H9 (cell line): ENCODE results near the gene GFI1B. TPM values are rescaled to one million over a fixed set of nuclear protein-coding genes. Genes with fewer than 3 reads are reported as not detected.

Experiments used
- DNase-seq: peaks from one replicate; pipeline ENCODE4 v3.0.0-alpha.2; 2017
- H2AFZ ChIP-seq: one replicate; pipeline ENCODE4 v1.6.1; 2013; ENCODE audit warnings: mild to moderate bottlenecking, low read length, control low read depth, moderate library complexity
- H2AK5ac ChIP-seq: 2 replicates; pipeline ENCODE4 v1.6.1; 2013; ENCODE audit warnings: low read length, control low read depth, mixed read lengths; ENCODE audit not compliant: insufficient read length
- H2BK120ac ChIP-seq: one replicate; pipeline ENCODE4 v1.6.1; 2013; ENCODE audit warnings: low read depth, mild to moderate bottlenecking, low read length, control low read depth, inconsistent platforms; ENCODE audit not compliant: poor library complexity, severe bottlenecking
- H2BK12ac ChIP-seq: 2 replicates; pipeline ENCODE4 v1.6.1; 2013; ENCODE audit warnings: low read length, control low read depth, mixed read lengths, low read depth; ENCODE audit not compliant: insufficient read length
- H2BK15ac ChIP-seq: 2 replicates; pipeline ENCODE4 v1.6.1; 2013; ENCODE audit warnings: low read depth, low read length, control low read depth
- H2BK20ac ChIP-seq: one replicate; pipeline ENCODE4 v1.6.1; 2013; ENCODE audit warnings: low read depth, mild to moderate bottlenecking, low read length, control low read depth, inconsistent platforms; ENCODE audit not compliant: poor library complexity, severe bottlenecking
- H2BK5ac ChIP-seq: 2 replicates; pipeline ENCODE4 v1.6.1; 2013; ENCODE audit warnings: low read length, control low read depth, mixed read lengths; ENCODE audit not compliant: insufficient read length
- H3K14ac ChIP-seq: 2 replicates; pipeline ENCODE4 v1.6.1; 2013; ENCODE audit warnings: low read length, control low read depth; ENCODE audit not compliant: insufficient read depth
- H3K18ac ChIP-seq: 2 replicates; pipeline ENCODE4 v1.6.1; 2013; ENCODE audit warnings: low read depth, mild to moderate bottlenecking, mixed read lengths, low read length, control low read depth; ENCODE audit not compliant: insufficient read length
- H3K23ac ChIP-seq: 2 replicates; pipeline ENCODE4 v1.6.1; 2013; ENCODE audit warnings: low read length, control low read depth, mixed read lengths, low read depth; ENCODE audit not compliant: insufficient read length
- H3K23me2 ChIP-seq: 2 replicates; pipeline ENCODE4 v1.6.1; 2013; ENCODE audit warnings: low read depth, mild to moderate bottlenecking, mixed read lengths, low read length, control low read depth; ENCODE audit not compliant: insufficient read length, poor library complexity, severe bottlenecking
- H3K27ac ChIP-seq: 2 replicates; pipeline ENCODE4 v1.5.1; 2013; ENCODE audit warnings: low read length, control low read depth, mixed read lengths, low read depth; ENCODE audit not compliant: insufficient read length
- H3K27me3 ChIP-seq: 2 replicates; pipeline ENCODE4 v1.6.1; 2013; ENCODE audit warnings: low read length, control low read depth, inconsistent platforms; ENCODE audit not compliant: insufficient read depth
- H3K4ac ChIP-seq: 2 replicates; pipeline ENCODE4 v1.6.1; 2013; ENCODE audit warnings: low read depth, mild to moderate bottlenecking, control low read depth, inconsistent platforms, low read length, moderate library complexity
- H3K4me1 ChIP-seq: 2 replicates; pipeline ENCODE4 v1.6.1; 2013; ENCODE audit warnings: low read length, control low read depth, inconsistent platforms; ENCODE audit not compliant: insufficient read depth
- H3K4me2 ChIP-seq: 2 replicates; pipeline ENCODE4 v1.6.1; 2013; ENCODE audit warnings: low read length, control low read depth, mixed read lengths; ENCODE audit not compliant: insufficient read length, insufficient read depth
- H3K56ac ChIP-seq: 2 replicates; pipeline ENCODE4 v1.6.1; 2013; ENCODE audit warnings: low read depth, mild to moderate bottlenecking, mixed read lengths, low read length, control low read depth; ENCODE audit not compliant: insufficient read length
- H3K79me1 ChIP-seq: 2 replicates; pipeline ENCODE4 v1.6.1; 2013; ENCODE audit warnings: low read depth, mild to moderate bottlenecking, moderate library complexity, low read length, control low read depth, inconsistent platforms; ENCODE audit not compliant: insufficient read depth, poor library complexity, severe bottlenecking
- H3K79me2 ChIP-seq: 2 replicates; pipeline ENCODE4 v1.6.1; 2013; ENCODE audit warnings: low read length, control low read depth, inconsistent platforms; ENCODE audit not compliant: insufficient read depth
- H3K9ac ChIP-seq: 2 replicates; pipeline ENCODE4 v1.6.1; 2013; ENCODE audit warnings: low read length, control low read depth, mixed read lengths; ENCODE audit not compliant: insufficient read length; ENCODE audit errors: extremely low read depth
- H3K9me3 ChIP-seq: one replicate; pipeline ENCODE4 v1.6.1; 2013; ENCODE audit warnings: low read depth, low read length, inconsistent platforms; ENCODE audit not compliant: control insufficient read depth
- H3T11ph ChIP-seq: one replicate; pipeline ENCODE4 v1.6.1; 2013; ENCODE audit warnings: mild to moderate bottlenecking, low read length, control low read depth, inconsistent platforms
- H4K20me1 ChIP-seq: one replicate; pipeline ENCODE4 v1.6.1; 2013; ENCODE audit not compliant: control insufficient read depth, insufficient read length, insufficient read depth
- H4K5ac ChIP-seq: 2 replicates; pipeline ENCODE4 v1.6.1; 2013; ENCODE audit warnings: low read depth, mild to moderate bottlenecking, mixed read lengths, low read length, control low read depth; ENCODE audit not compliant: insufficient read length
- H4K8ac ChIP-seq: replicated peaks from 2 replicates; pipeline ENCODE4 v1.6.1; 2013; ENCODE audit warnings: low read length, control low read depth, mixed read lengths, low read depth; ENCODE audit not compliant: insufficient read length
- H4K91ac ChIP-seq: 2 replicates; pipeline ENCODE4 v1.6.1; 2013; ENCODE audit warnings: low read depth, mild to moderate bottlenecking, moderate library complexity, mixed read lengths, low read length, control low read depth; ENCODE audit not compliant: insufficient read length
- H3K27ac Mint-ChIP-seq, 3 experiments: 2 replicates in 2 of 3; 3 replicates in 1 of 3; pipeline ENCODE4 v1.8.0; 2020 to 2021; ENCODE audit warnings: mixed read lengths in 3 of 3, mild to moderate bottlenecking in 1 of 3, moderate library complexity in 1 of 3
- H3K27me3 Mint-ChIP-seq: 2 replicates; pipeline ENCODE4 v1.8.0; 2021; ENCODE audit warnings: low read depth, mild to moderate bottlenecking, moderate library complexity, mixed read lengths
- H3K36me3 Mint-ChIP-seq, 3 experiments: 2 replicates in 2 of 3; 3 replicates in 1 of 3; pipeline ENCODE4 v1.8.0; 2020 to 2021; ENCODE audit warnings: low read depth in 3 of 3, mixed read lengths in 3 of 3; ENCODE audit not compliant: insufficient read depth in 1 of 3
- H3K4me1 Mint-ChIP-seq, 2 experiments: 2 replicates each; pipeline ENCODE4 v1.8.0; 2020; ENCODE audit warnings: mixed read lengths in 2 of 2
- H3K4me3 Mint-ChIP-seq, 2 experiments: 2 replicates in 1 of 2; 3 replicates in 1 of 2; pipeline ENCODE4 v1.8.0; 2020 to 2021; ENCODE audit warnings: mild to moderate bottlenecking in 2 of 2, mixed read lengths in 2 of 2, moderate library complexity in 1 of 2
- H3K9me3 Mint-ChIP-seq, 2 experiments: 2 replicates in 1 of 2; 3 replicates in 1 of 2; pipeline ENCODE4 v1.8.0; 2020; ENCODE audit warnings: mild to moderate bottlenecking in 2 of 2, mixed read lengths in 2 of 2, moderate library complexity in 1 of 2
- WGBS: extraction: QIAGEN DNeasy Blood & Tissue Kit; methylation state at CpG from one replicate; pipeline ENCODE4 v1.1.7; 2013; ENCODE audit warnings: missing lambda C conversion rate, low lambda C conversion rate, mixed read lengths; ENCODE audit not compliant: insufficient read length; ENCODE audit errors: extremely low coverage; 5-methylcytosine and 5-hydroxymethylcytosine counted together
- total RNA-seq: library from RNA; stranded (reverse); gene quantifications from 2 replicates; pipeline ENCODE4 v1.2.1, GENCODE V29; 2021
- TF ChIP-seq, protein P1 (sequence below): fragments of 200-600 bp; sonication (generic); conservative IDR thresholded peaks from 3 replicates; pipeline ENCODE4 v1.8.0; 2021; ENCODE audit warnings: antibody characterized with exemption, mild to moderate bottlenecking

GFI1B gene
- total RNA-seq, 1 experiment from 2014 or later = not detected

GRCh38 chr9:132973166-132973565 lies 5.3 kb upstream of the GFI1B start:
- no peak overlapping the region for H2BK12ac ChIP-seq
- H3K56ac ChIP-seq = no peak overlapping the region
- no peaks in the 10 kb centered on the region for H3K9me3 ChIP-seq
- no peak overlapping the region for H3K23ac ChIP-seq
- no peak overlapping the region for H4K91ac ChIP-seq
- H4K20me1 ChIP-seq = no peaks in the 10 kb centered on the region
- H4K8ac ChIP-seq = no peak overlapping the region
- H2AFZ ChIP-seq = no peak overlapping the region
- TF ChIP-seq, protein P1, sequence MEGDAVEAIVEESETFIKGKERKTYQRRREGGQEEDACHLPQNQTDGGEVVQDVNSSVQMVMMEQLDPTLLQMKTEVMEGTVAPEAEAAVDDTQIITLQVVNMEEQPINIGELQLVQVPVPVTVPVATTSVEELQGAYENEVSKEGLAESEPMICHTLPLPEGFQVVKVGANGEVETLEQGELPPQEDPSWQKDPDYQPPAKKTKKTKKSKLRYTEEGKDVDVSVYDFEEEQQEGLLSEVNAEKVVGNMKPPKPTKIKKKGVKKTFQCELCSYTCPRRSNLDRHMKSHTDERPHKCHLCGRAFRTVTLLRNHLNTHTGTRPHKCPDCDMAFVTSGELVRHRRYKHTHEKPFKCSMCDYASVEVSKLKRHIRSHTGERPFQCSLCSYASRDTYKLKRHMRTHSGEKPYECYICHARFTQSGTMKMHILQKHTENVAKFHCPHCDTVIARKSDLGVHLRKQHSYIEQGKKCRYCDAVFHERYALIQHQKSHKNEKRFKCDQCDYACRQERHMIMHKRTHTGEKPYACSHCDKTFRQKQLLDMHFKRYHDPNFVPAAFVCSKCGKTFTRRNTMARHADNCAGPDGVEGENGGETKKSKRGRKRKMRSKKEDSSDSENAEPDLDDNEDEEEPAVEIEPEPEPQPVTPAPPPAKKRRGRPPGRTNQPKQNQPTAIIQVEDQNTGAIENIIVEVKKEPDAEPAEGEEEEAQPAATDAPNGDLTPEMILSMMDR = no peak
- H2BK5ac ChIP-seq = no peak overlapping the region
- no peak overlapping the region for H3K18ac ChIP-seq
- H2BK20ac ChIP-seq = no peak overlapping the region
- H3K79me1 ChIP-seq = no peaks in the 10 kb centered on the region
- H3K14ac ChIP-seq = no peak overlapping the region
- WGBS = no CpG with 5 or more reads among the region's 18 CpGs
- H3K23me2 ChIP-seq = no peaks in the 10 kb centered on the region
- no peaks in the 10 kb centered on the region; the same call in 1 of the 2 replicates for H3K27me3 ChIP-seq
- Mint-ChIP-seq H3K9me3 (no peaks in the 10 kb centered on the region), H3K4me1 (peaks cover 0 to 12% of the 10 kb centered on the region in 2 experiments), H3K27me3 (peaks cover 49% of the 10 kb centered on the region), H3K4me3 (no peak overlapping the region), H3K36me3 (no peaks in the 10 kb centered on the region), H3K27ac (no peak overlapping the region)
- H3K4me1 ChIP-seq = no peaks in the 10 kb centered on the region
- no peaks in the 10 kb centered on the region for H3K79me2 ChIP-seq
- H3K27ac ChIP-seq = no peak overlapping the region
- DNase-seq = no peak
- H2AK5ac ChIP-seq = no peak overlapping the region
- no peak overlapping the region for H4K5ac ChIP-seq
- H3K4me2 ChIP-seq = no peak overlapping the region
- H3T11ph ChIP-seq = no peak overlapping the region
- H3K4ac ChIP-seq = no peak overlapping the region
- H2BK15ac ChIP-seq = no peak overlapping the region
- H3K9ac ChIP-seq = no peak overlapping the region
- H2BK120ac ChIP-seq = no peak overlapping the region
